ENCODE results near the gene ODF4.

- TF ChIP-seq CTCF (IDR thresholded peaks at IDR 0.05), result no peak
- no peak for TF ChIP-seq POLR2A (IDR thresholded peaks at IDR 0.05)
Measured at GRCh38 chr17:8366231-8366630, 26.6 kb downstream of the ODF4 start.

Measured in adrenal gland (tissue), 5 donors.